Brain microvascular endothelial cell (primary cell): Measurements from ENCODE around the gene OPN3.

Source experiments
- DNase-seq: peaks from one replicate; pipeline ENCODE4 v3.0.0-alpha.2; 2020
- H3K27ac ChIP-seq: fragments of 250-450 bp; sonication (Bioruptor Pico); 2 replicates; pipeline ENCODE4 v1.5.1; 2020; ENCODE audit warnings: mild to moderate bottlenecking, moderate library complexity
- H3K27me3 ChIP-seq: fragments of 250-450 bp; sonication (Bioruptor Pico); replicated peaks from 2 replicates; pipeline ENCODE4 v1.5.1; 2020; ENCODE audit warnings: mild to moderate bottlenecking
- H3K36me3 ChIP-seq: fragments of 250-450 bp; sonication (Bioruptor Pico); replicated peaks from 2 replicates; pipeline ENCODE4 v1.5.1; 2020; ENCODE audit warnings: mild to moderate bottlenecking
- H3K4me3 ChIP-seq: 2 replicates; pipeline ENCODE4 v1.5.1; 2011; ENCODE audit warnings: low read depth, mild to moderate bottlenecking, control low read depth, low read length, moderate library complexity
- CTCF ChIP-seq: IDR thresholded peaks from 2 replicates; pipeline ENCODE4 v1.5.1; 2011; ENCODE audit warnings: low read depth, mild to moderate bottlenecking, moderate library complexity, low read length, control low read depth, inconsistent platforms; ENCODE audit errors: missing control alignments
- in situ Hi-C: cut with HindIII; loops from 2 replicates; pipeline ENCODE4 v1.10.0; 2017; ENCODE audit warnings: low sequenced_read_pairs, low pct_ligation_motif_present

Gene OPN3

GRCh38 chr1:241642593-241642944, 2.4 kb upstream of the OPN3 start:
- no peak for DNase-seq
- H3K27ac ChIP-seq: no peak overlapping the region
- H3K36me3 ChIP-seq: peaks cover 2% of the 10 kb centered on the region
- no peak overlapping the region for H3K4me3 ChIP-seq
- in situ Hi-C loops: no loop called here
- TF ChIP-seq CTCF: no peak
- H3K27me3 ChIP-seq: no peaks in the 10 kb centered on the region

GRCh38 chr1:241641773-241642592, 1.8 kb upstream of the OPN3 start:
- DNase-seq: peak; percentile 83
- in situ Hi-C loops: no loop called here
- Histone ChIP-seq H3K4me3 (no peak overlapping the region), H3K27ac (peak overlapping the region; percentile 53), H3K36me3 (peaks cover 2% of the 10 kb centered on the region), H3K27me3 (no peaks in the 10 kb centered on the region)
- no peak for TF ChIP-seq CTCF

GRCh38 chr1:241640867-241641622, 876 bp upstream of the OPN3 start:
- DNase-seq: no peak
- H3K36me3 ChIP-seq: peaks cover 2% of the 10 kb centered on the region
- H3K27ac ChIP-seq: peak overlapping the region; percentile 45
- TF ChIP-seq CTCF: no peak
- H3K27me3 ChIP-seq: no peaks in the 10 kb centered on the region
- H3K4me3 ChIP-seq: no peak overlapping the region
- in situ Hi-C loops: no loop called here

- Histone ChIP-seq H3K27ac (peak overlapping the region; percentile 61), H3K27me3 (no peaks in the 10 kb centered on the region), H3K36me3 (peaks cover 9% of the 10 kb centered on the region), H3K4me3 (peak overlapping the region; percentile 96)
- in situ Hi-C loops: no loop called here
- peak; percentile 32 for DNase-seq
- peak; percentile 1 for TF ChIP-seq CTCF
Observed at GRCh38 chr1:241639623-241640148, 483 bp downstream of the OPN3 start.

- H3K4me3 ChIP-seq: peak overlapping the region; percentile 96
- no peak for TF ChIP-seq CTCF
- peaks cover 12% of the 10 kb centered on the region for H3K36me3 ChIP-seq
- no peak for DNase-seq
- in situ Hi-C loops: no loop called here
- H3K27ac ChIP-seq: peak overlapping the region; percentile 14
- no peaks in the 10 kb centered on the region for H3K27me3 ChIP-seq
Observed at GRCh38 chr1:241638909-241639622, 1.1 kb downstream of the OPN3 start.
